ENCODE data around the gene HSDL2.

DNA sequence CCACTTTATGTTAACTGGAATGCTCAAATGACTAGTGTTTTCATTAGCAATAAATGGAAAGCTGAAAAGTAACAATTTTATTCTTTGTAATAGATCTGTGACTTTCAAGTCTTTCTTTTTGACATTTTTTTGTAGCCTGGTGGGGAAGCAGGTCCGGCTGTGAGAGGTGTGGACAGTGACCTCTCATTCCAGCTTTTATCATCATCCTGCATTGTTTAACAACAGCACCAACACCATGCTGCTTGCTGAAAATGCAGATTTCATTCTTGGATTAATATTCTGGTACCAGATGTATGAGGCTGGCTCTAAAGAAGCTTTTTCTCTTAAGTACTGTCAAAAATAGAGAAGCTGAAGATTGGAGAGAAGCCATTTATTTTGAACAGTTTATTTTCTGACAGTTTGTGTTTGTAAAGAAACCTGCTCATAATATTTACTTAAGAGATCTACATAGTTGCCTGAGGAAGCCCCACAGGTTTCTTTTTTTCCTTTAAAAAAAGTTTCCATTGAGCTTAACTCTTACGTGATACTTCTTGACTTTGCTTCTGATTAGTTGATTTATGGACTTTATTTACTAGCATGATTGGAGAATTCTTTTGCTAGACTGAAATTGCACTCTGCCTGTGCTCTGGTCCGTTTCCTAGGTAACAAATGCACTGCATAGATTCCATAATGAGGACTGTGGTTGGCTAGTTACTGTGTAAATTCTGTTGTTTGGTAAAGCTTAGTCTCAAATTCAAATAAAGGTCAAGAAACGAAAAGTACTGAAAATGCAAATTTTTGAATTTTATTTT is 110.2 kb downstream of the HSDL2 start:
- TF ChIP-seq, protein P1, sequence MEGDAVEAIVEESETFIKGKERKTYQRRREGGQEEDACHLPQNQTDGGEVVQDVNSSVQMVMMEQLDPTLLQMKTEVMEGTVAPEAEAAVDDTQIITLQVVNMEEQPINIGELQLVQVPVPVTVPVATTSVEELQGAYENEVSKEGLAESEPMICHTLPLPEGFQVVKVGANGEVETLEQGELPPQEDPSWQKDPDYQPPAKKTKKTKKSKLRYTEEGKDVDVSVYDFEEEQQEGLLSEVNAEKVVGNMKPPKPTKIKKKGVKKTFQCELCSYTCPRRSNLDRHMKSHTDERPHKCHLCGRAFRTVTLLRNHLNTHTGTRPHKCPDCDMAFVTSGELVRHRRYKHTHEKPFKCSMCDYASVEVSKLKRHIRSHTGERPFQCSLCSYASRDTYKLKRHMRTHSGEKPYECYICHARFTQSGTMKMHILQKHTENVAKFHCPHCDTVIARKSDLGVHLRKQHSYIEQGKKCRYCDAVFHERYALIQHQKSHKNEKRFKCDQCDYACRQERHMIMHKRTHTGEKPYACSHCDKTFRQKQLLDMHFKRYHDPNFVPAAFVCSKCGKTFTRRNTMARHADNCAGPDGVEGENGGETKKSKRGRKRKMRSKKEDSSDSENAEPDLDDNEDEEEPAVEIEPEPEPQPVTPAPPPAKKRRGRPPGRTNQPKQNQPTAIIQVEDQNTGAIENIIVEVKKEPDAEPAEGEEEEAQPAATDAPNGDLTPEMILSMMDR (conservative IDR thresholded peaks at IDR 0.05; ENCODE audit: low read length): no peak
- TF ChIP-seq EZH2phosphoT487 (IDR thresholded peaks at IDR 0.05; ENCODE audit: borderline replicate concordance): no peak

All from Loucy (cell line).